GM19455 (cell line): ENCODE measurements around the gene ATP9A.
"Not testable (repeated sequence)": the region's sequence is repeated elsewhere in the genome, so short reads cannot be mapped to it uniquely, and the experiment has no call there.

Experiments
- ATAC-seq: cut with Tn5 transposase; IDR thresholded peaks from one replicate; pipeline ENCODE4 v1.9.1; 2021; ENCODE audit not compliant: unreplicated experiment

ATP9A gene

DNA sequence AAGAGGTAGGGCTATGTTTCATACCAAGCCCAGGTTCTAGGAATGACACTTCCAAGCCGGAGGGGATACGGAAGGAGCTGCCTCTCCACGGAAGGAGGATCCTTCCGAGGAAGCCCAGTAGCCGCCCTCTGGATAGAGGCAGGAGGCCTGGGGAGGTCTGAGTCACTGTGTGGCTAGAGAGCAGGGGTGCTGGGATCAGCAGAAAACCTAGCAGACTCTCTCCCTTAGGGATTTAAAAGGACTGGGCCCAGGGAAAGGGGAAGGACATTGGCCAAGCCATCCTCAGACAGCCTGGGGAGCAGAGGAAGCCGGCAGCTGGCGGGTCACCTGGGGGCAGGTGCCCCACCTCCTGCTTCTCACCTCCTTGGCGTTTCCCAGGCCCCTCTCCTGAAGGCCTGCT, 189.1 kb downstream of the ATP9A start:
- no peak for ATAC-seq

GRCh38 chr20:51578145-51578459, 190.1 kb downstream of the ATP9A start:
- no peak for ATAC-seq

DNA sequence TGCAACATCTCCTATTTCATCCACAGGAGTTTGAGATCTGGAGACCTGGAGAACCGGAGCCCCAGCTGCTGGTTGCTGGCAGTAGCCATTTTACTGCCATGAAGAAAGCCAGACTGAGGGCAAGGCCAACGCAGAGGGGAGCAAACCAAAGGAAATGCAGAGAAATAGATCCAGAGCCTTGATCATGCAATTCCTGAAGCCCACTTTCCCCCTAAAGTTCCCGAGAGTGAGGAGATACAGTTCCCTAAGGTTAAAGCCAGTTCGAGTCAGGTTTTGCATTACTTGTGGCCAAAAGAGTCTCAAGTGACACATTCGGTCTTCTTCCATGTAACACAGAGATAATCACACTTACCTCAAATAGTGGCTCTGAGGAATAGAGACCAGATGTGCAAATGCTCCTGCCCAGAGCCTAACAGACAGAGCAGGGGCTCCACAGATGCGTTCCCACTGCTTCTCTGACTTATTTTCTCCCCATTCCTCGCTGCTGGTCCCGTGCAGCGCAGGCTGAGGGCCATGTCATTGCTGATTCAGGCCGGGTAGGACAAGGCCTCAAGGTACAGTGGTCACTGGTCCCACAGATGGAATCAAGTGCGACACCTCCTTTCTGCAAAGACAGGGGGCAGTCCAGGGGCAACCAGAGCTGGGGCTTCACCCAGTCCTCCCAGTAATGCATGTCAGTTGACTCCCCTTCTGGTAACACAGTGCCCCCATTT, 190.6 kb downstream of the ATP9A start:
- ATAC-seq, result no peak

GRCh38 chr20:51575486-51575885, 192.7 kb downstream of the ATP9A start:
- ATAC-seq, result no peak

GRCh38 chr20:51574248-51575033, 193.7 kb downstream of the ATP9A start:
- no peak for ATAC-seq

- ATAC-seq, result no peak
Measured at GRCh38 chr20:51573576-51574243, 194.5 kb downstream of the ATP9A start.

- ATAC-seq, result no peak
Measured at GRCh38 chr20:51571460-51571794, 196.8 kb downstream of the ATP9A start.

DNA sequence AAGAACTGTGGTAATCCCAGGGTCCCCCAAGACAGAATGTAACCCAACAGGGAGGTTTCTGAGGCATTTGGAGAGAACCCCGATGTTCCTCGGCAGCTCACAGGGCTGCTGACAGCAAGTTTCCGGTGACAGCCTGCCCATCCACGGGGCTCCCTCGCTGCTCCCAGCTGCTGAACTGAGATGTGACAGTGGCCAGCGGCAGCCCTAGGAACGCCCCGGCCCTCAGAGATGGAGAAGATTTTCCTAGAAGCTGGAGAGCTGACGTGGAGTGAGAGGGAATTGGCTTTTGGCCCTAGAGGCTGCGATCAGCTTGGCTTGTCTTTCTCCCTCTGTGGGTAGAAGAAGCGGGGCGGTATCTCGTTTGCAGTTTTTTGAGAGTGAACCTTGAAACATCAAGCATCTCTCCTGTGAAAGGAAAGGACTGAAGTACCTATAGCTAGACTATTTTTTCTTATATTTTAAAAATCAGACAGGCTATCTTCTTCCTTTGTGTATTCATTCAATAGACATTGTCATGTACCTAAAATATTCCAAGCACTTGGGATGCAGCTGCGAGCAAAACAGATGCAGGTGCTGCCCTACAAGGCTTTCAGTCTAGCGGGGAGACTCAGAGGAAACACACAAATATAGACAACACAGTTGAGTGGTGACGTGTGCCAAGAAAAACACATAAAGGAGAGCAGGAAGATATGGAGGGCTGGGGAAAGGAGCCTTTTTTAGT, 197.3 kb downstream of the ATP9A start:
- ATAC-seq, result no peak

GRCh38 chr20:51569815-51570738, 198.1 kb downstream of the ATP9A start:
- no peak for ATAC-seq

DNA sequence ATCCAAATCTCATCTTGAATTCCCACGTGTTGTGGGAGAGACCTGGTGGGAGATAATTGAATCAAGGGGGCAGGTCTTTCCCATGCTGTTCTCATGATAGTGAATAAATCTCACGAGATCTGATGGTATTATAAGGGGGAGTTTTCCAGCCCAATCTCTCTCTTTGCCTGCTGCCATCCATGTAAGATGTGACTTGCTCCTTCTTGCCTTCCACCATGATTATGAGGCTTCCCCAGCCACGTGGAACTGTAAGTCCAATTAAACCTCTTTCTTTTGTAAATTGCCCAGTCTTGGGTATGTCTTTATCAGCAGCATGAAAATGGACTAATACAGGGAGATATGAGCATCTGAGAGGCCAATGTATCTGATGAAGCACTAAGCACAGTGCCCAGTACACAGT, 199.7 kb downstream of the ATP9A start:
- ATAC-seq, result not testable (repeated sequence)

DNA sequence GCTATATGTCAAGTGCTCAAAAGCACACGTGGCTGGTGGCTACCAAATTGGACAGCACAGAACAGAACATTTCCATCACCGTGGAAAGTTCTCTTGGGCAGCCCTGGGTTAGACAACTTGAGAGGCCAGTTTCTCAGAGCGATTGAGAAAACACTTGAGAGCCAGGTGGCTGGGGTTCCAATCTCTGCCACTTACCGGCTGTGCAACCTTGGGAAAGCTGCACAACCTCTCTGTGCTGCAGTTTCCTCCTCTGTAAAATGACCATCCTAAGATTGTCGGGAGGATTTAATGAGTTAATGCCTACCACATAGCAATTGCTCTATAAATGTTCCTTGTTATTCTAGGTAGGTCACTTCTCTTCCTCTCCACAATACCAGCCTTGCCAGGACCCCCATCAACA, 200.6 kb downstream of the ATP9A start:
- ATAC-seq, result no peak

- no peak for ATAC-seq
Measured at GRCh38 chr20:51566594-51566993, 201.6 kb downstream of the ATP9A start.

DNA sequence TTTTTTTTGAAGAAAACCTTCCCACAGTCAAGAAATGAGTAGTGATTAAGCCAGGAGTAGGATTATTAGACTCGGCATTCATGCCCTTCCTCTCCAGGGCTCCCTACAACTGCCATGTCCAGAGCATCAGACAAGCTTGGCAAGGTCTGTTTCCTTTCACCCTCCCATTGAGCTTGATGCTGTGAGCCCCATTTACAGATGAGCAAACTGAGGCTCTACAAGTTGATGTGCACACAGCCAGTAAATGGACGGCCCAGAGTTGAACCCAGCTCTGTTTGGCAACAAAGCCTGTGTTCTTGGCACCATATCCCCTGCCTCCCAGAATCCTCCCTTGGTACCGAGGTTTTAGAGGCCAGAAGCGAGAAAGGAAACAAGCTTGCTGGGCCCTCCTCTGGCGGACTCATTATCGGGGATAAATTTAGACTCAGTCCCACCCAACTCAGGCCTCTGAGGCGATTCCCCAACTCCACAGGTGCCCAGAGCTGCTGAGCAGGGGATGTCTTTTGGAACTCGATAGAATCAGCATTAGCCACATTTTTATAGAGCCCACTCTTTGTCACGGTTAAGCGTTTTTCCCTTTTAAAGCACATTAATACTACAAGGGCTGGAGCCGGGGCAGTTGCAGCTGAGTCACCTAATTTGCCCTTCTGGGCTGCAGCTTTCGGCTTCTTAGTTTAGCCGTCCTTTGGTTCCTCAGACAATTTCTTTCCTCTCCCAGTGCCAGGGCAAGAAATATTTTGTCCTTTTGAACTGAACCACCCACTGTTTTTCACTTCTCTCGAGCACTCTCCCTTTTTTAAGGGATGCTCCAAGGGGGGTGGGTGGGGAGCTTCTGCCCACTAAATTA, 202.7 kb downstream of the ATP9A start:
- no peak for ATAC-seq

GRCh38 chr20:51563486-51564332, 204.5 kb downstream of the ATP9A start:
- no peak for ATAC-seq

- ATAC-seq, result no peak
Measured at GRCh38 chr20:51563174-51563485, 205.1 kb downstream of the ATP9A start.

GRCh38 chr20:51562332-51563173, 205.6 kb downstream of the ATP9A start:
- no peak for ATAC-seq

DNA sequence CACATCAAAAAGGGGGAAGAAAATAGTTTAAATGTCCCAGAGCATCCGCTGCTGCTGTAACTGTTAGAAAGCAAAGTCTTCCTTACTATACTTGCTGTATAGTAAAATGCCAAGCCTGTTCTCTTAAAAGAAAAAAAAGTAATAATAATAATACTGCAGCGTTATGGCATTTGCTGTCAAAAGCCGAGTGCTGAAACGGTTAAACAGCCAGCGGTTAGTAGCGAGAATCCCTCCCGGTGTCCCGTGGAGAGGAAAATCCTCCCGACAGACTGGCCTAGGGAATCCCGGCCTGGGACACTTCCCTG, 206.2 kb downstream of the ATP9A start:
- no peak for ATAC-seq
